NT2/D1 (cell line): ENCODE results near the gene SSR2.
"Not testable (repeated sequence)": the region's sequence is repeated elsewhere in the genome, so short reads cannot be mapped to it uniquely, and the experiment has no call there.

Source experiments
- DNase-seq: peaks from one replicate; pipeline ENCODE4 v3.0.0-alpha.2; 2011; ENCODE audit warnings: low read depth, low spot score
- H3K27me3 ChIP-seq: 2 replicates; pipeline ENCODE4 v1.6.0; 2011; ENCODE audit warnings: mild to moderate bottlenecking; ENCODE audit not compliant: insufficient read length, insufficient read depth
- H3K36me3 ChIP-seq: 2 replicates; pipeline ENCODE4 v1.6.1; 2011; ENCODE audit warnings: mild to moderate bottlenecking, low read length, mixed read lengths; ENCODE audit not compliant: insufficient read depth, insufficient read length
- H3K4me1 ChIP-seq: 2 replicates; pipeline ENCODE4 v1.5.1; 2011; ENCODE audit not compliant: insufficient read depth, insufficient read length
- H3K4me3 ChIP-seq: 2 replicates; pipeline ENCODE4 v1.5.1; 2011; ENCODE audit warnings: low read depth; ENCODE audit not compliant: insufficient read length
- H3K9ac ChIP-seq: 2 replicates; pipeline ENCODE4 v1.6.0; 2011; ENCODE audit warnings: low read depth; ENCODE audit not compliant: insufficient read length
- H3K9me3 ChIP-seq: 2 replicates; pipeline ENCODE4 v1.5.1; 2011; ENCODE audit warnings: mild to moderate bottlenecking, low read length; ENCODE audit not compliant: insufficient read depth
- SUZ12 ChIP-seq: IDR thresholded peaks from 2 replicates; pipeline ENCODE4 v1.6.1; 2011; ENCODE audit not compliant: insufficient read length, insufficient read depth; ENCODE audit errors: extremely low read depth
- YY1 ChIP-seq: IDR thresholded peaks from 2 replicates; pipeline ENCODE4 v1.6.1; 2011; ENCODE audit not compliant: insufficient read length, insufficient read depth
- ZNF274 ChIP-seq: IDR thresholded peaks from 2 replicates; pipeline ENCODE4 v1.6.1; 2011; ENCODE audit warnings: mild to moderate bottlenecking, low read depth, low read length

SSR2 gene

GRCh38 chr1:156042828-156043227 lies 22.1 kb upstream of the SSR2 start:
- TF ChIP-seq SUZ12 = no peak
- TF ChIP-seq YY1 = no peak
- TF ChIP-seq ZNF274 = no peak
- peaks cover 2% of the 10 kb centered on the region for H3K4me1 ChIP-seq
- peaks cover 68% of the 10 kb centered on the region for H3K36me3 ChIP-seq
- H3K4me3 ChIP-seq = no peak overlapping the region
- no peak for DNase-seq
- H3K27me3 ChIP-seq = no peaks in the 10 kb centered on the region
- H3K9me3 ChIP-seq = no peaks in the 10 kb centered on the region
- no peak overlapping the region for H3K9ac ChIP-seq

GRCh38 chr1:156034991-156035390 lies 14.2 kb upstream of the SSR2 start:
- H3K9ac ChIP-seq, H3K9me3 ChIP-seq, H3K4me3 ChIP-seq, H3K4me1 ChIP-seq, H3K27me3 ChIP-seq, DNase-seq: not testable (repeated sequence)
- peaks cover 33% of the 10 kb centered on the region for H3K36me3 ChIP-seq

GRCh38 chr1:156033011-156033410 lies 12.3 kb upstream of the SSR2 start:
- no peak for DNase-seq
- Histone ChIP-seq H3K27me3 (no peaks in the 10 kb centered on the region), H3K9me3 (no peaks in the 10 kb centered on the region), H3K9ac (no peak overlapping the region), H3K36me3 (peaks cover 19% of the 10 kb centered on the region), H3K4me1 (no peaks in the 10 kb centered on the region), H3K4me3 (no peak overlapping the region)
- TF ChIP-seq ZNF274 = no peak
- TF ChIP-seq SUZ12 = no peak
- TF ChIP-seq YY1 = no peak

GRCh38 chr1:156026588-156026987 lies 5.8 kb upstream of the SSR2 start:
- H3K4me1 ChIP-seq = no peaks in the 10 kb centered on the region
- peaks cover 4% of the 10 kb centered on the region for H3K27me3 ChIP-seq
- no peak for TF ChIP-seq YY1
- no peak for TF ChIP-seq ZNF274
- TF ChIP-seq SUZ12 = no peak
- no peaks in the 10 kb centered on the region for H3K36me3 ChIP-seq
- DNase-seq = no peak
- no peak overlapping the region for H3K4me3 ChIP-seq
- H3K9ac ChIP-seq = no peak overlapping the region
- H3K9me3 ChIP-seq = no peaks in the 10 kb centered on the region

GRCh38 chr1:156025876-156026275 lies 5.1 kb upstream of the SSR2 start:
- Histone ChIP-seq H3K36me3 (no peaks in the 10 kb centered on the region), H3K9ac (peak overlapping the region; percentile 14), H3K27me3 (peaks cover 5% of the 10 kb centered on the region), H3K4me1 (no peaks in the 10 kb centered on the region), H3K9me3 (no peaks in the 10 kb centered on the region), H3K4me3 (no peak overlapping the region)
- peak; percentile 67 for DNase-seq
- no peak for TF ChIP-seq YY1
- TF ChIP-seq SUZ12 = no peak
- TF ChIP-seq ZNF274 = no peak

GRCh38 chr1:156024801-156025200 lies 4.0 kb upstream of the SSR2 start:
- DNase-seq = no peak
- Histone ChIP-seq H3K9ac (no peak overlapping the region), H3K4me3 (no peak overlapping the region), H3K27me3 (peaks cover 5% of the 10 kb centered on the region), H3K4me1 (peaks cover 1% of the 10 kb centered on the region), H3K36me3 (peaks cover 2% of the 10 kb centered on the region), H3K9me3 (no peaks in the 10 kb centered on the region)
- no peak for TF ChIP-seq YY1
- TF ChIP-seq ZNF274 = no peak
- TF ChIP-seq SUZ12 = no peak

GRCh38 chr1:156021954-156022353 lies 1.2 kb upstream of the SSR2 start:
- no peak for DNase-seq
- H3K4me3 ChIP-seq = no peak overlapping the region
- peaks cover 5% of the 10 kb centered on the region for H3K27me3 ChIP-seq
- H3K4me1 ChIP-seq = peaks cover 2% of the 10 kb centered on the region
- H3K36me3 ChIP-seq = peaks cover 29% of the 10 kb centered on the region
- no peak overlapping the region for H3K9ac ChIP-seq
- TF ChIP-seq YY1 (no peak), ZNF274 (no peak), SUZ12 (no peak)
- H3K9me3 ChIP-seq = no peaks in the 10 kb centered on the region

GRCh38 chr1:156021093-156021428 lies 310 bp upstream of the SSR2 start:
- Histone ChIP-seq H3K9ac (peak overlapping the region; percentile 91), H3K27me3 (peaks cover 5% of the 10 kb centered on the region), H3K4me3 (peak overlapping the region; percentile 92), H3K9me3 (no peaks in the 10 kb centered on the region), H3K36me3 (peaks cover 37% of the 10 kb centered on the region), H3K4me1 (peaks cover 2% of the 10 kb centered on the region)
- DNase-seq = no peak
- TF ChIP-seq YY1 (no peak), SUZ12 (no peak), ZNF274 (no peak)
